IMR-90 (cell line): ENCODE results near the gene GJA8. TPM values are rescaled to one million over a fixed set of nuclear protein-coding genes. Genes with fewer than 3 reads are reported as not detected.

Experiments used
- ATAC-seq: fragments of 200-7000 bp; cut with Tn5 transposase; 2 replicates; pipeline ENCODE4 v1.9.1; 2020; ENCODE audit warnings: low read depth, mild to moderate bottlenecking, moderate library complexity
- BruUV-seq: library from RNA; stranded (reverse); fragments of 400-500 nt; replicated peaks from 2 replicates; lab custom pipeline; 2021; lab: Mats Ljungman, UMichigan
- CTCF ChIA-PET: fragments of 300-600 bp; formaldehyde crosslinking; extraction: SDS; loops from one replicate; lab custom pipeline; 2021; ENCODE audit warnings: antibody characterized with exemption; lab: Yijun Ruan, JAX
- POLR2A ChIA-PET: fragments of 300-600 bp; sonication (Branson Sonifier 250); formaldehyde crosslinking; loops from one replicate; lab custom pipeline; 2022; ENCODE audit warnings: antibody characterized with exemption; ENCODE audit not compliant: unreplicated experiment; lab: Charles Lee
- DNase-seq: peaks from one replicate; pipeline ENCODE4 v3.0.0; 2013
- H2AFZ ChIP-seq: replicated peaks from 2 replicates; pipeline ENCODE3; 2013; ENCODE audit warnings: low read length, mild to moderate bottlenecking; ENCODE audit not compliant: poor library complexity
- H2AK5ac ChIP-seq: 2 replicates; pipeline ENCODE4 v1.6.1; 2013; ENCODE audit warnings: low read depth, low read length, inconsistent platforms
- H2AK9ac ChIP-seq: replicated peaks from 2 replicates; pipeline ENCODE3; 2013; ENCODE audit warnings: mild to moderate bottlenecking, low read depth, low read length, moderate library complexity; ENCODE audit not compliant: poor library complexity
- H2BK120ac ChIP-seq: 2 replicates; pipeline ENCODE4 v1.6.1; 2013; ENCODE audit warnings: low read depth, low read length, inconsistent platforms
- H2BK15ac ChIP-seq: 3 replicates; pipeline ENCODE4 v1.6.1; 2013; ENCODE audit warnings: low read depth, low read length, inconsistent platforms
- H2BK20ac ChIP-seq: 2 replicates; pipeline ENCODE4 v1.6.1; 2013; ENCODE audit warnings: low read depth, mild to moderate bottlenecking, inconsistent platforms, low read length, moderate library complexity
- H2BK5ac ChIP-seq: 2 replicates; pipeline ENCODE4 v1.6.1; 2013; ENCODE audit warnings: mild to moderate bottlenecking, low read depth, low read length, inconsistent platforms; ENCODE audit not compliant: poor library complexity, severe bottlenecking
- H3K14ac ChIP-seq: replicated peaks from 2 replicates; pipeline ENCODE4 v1.6.1; 2013; ENCODE audit warnings: low read depth, low read length, inconsistent platforms
- H3K18ac ChIP-seq: 2 replicates; pipeline ENCODE4 v1.6.1; 2013; ENCODE audit warnings: low read depth, low read length, control low read depth
- H3K23ac ChIP-seq: 2 replicates; pipeline ENCODE4 v1.6.1; 2013; ENCODE audit warnings: low read depth, low read length, inconsistent platforms
- H3K27ac ChIP-seq: 2 replicates; pipeline ENCODE4 v1.5.1; 2013; ENCODE audit warnings: mild to moderate bottlenecking, control low read depth, low read length; ENCODE audit not compliant: insufficient read depth
- H3K27me3 ChIP-seq: 2 replicates; pipeline ENCODE4 v1.6.1; 2013; ENCODE audit warnings: low read length; ENCODE audit not compliant: control insufficient read depth, insufficient read depth
- H3K36me3 ChIP-seq: 2 replicates; pipeline ENCODE4 v1.6.1; 2013; ENCODE audit warnings: low read length, mixed read lengths; ENCODE audit not compliant: control insufficient read depth, insufficient read depth
- H3K4ac ChIP-seq: 2 replicates; pipeline ENCODE4 v1.6.1; 2013; ENCODE audit warnings: low read depth, low read length, inconsistent platforms
- H3K4me1 ChIP-seq: 2 replicates; pipeline ENCODE4 v1.6.1; 2013; ENCODE audit warnings: low read length, mixed read lengths; ENCODE audit not compliant: control insufficient read depth, insufficient read depth
- H3K4me2 ChIP-seq: 2 replicates; pipeline ENCODE4 v1.6.1; 2013; ENCODE audit warnings: low read depth, mild to moderate bottlenecking, control low read depth, low read length, moderate library complexity
- H3K4me3 ChIP-seq: 2 replicates; pipeline ENCODE4 v1.5.1; 2013; ENCODE audit warnings: low read depth, mild to moderate bottlenecking, control low read depth, low read length, moderate library complexity; ENCODE audit not compliant: insufficient read depth
- H3K56ac ChIP-seq: 2 replicates; pipeline ENCODE4 v1.6.1; 2013; ENCODE audit warnings: low read length, inconsistent platforms; ENCODE audit not compliant: insufficient read depth; ENCODE audit errors: extremely low read depth
- H3K79me1 ChIP-seq, 2 experiments: 2 replicates each; pipeline ENCODE4 v1.6.1; 2013; ENCODE audit warnings: low read length in 2 of 2, inconsistent platforms in 1 of 2, low read depth in 1 of 2
- H3K9ac ChIP-seq: 2 replicates; pipeline ENCODE4 v1.6.1; 2013; ENCODE audit warnings: low read depth, low read length, control low read depth
- H3K9me1 ChIP-seq: 2 replicates; pipeline ENCODE4 v1.6.1; 2013; ENCODE audit warnings: low read length, inconsistent platforms; ENCODE audit not compliant: insufficient read depth
- H3K9me3 ChIP-seq: 2 replicates; pipeline ENCODE4 v1.6.1; 2013; ENCODE audit warnings: low read length; ENCODE audit not compliant: control insufficient read depth, insufficient read depth
- H4K20me1 ChIP-seq: 2 replicates; pipeline ENCODE4 v1.6.1; 2013; ENCODE audit warnings: low read length, inconsistent platforms; ENCODE audit not compliant: insufficient read depth
- H4K5ac ChIP-seq: 2 replicates; pipeline ENCODE4 v1.6.1; 2013; ENCODE audit warnings: mild to moderate bottlenecking, low read depth, low read length, control low read depth
- H4K8ac ChIP-seq, 2 experiments: 2 replicates each; pipeline ENCODE4 v1.6.1; 2013; ENCODE audit warnings: low read depth in 2 of 2, low read length in 2 of 2, control low read depth in 1 of 2, inconsistent platforms in 1 of 2
- H4K91ac ChIP-seq: 2 replicates; pipeline ENCODE4 v1.6.1; 2013; ENCODE audit warnings: low read depth, low read length, inconsistent platforms; ENCODE audit not compliant: insufficient read depth
- CHD1 ChIP-seq: IDR thresholded peaks from 2 replicates; pipeline ENCODE4 v1.6.1; 2012; ENCODE audit warnings: low read depth, low read length, improper control_type of control experiment
- FOS ChIP-seq: fragments of 150-350 bp; IDR thresholded peaks from 2 replicates; pipeline ENCODE4 v1.6.1; 2016; ENCODE audit warnings: low read depth, low read length
- MAFK ChIP-seq: IDR thresholded peaks from 2 replicates; pipeline ENCODE4 v1.6.1; 2012; ENCODE audit warnings: low read depth, low read length, improper control_type of control experiment
- MXI1 ChIP-seq: IDR thresholded peaks from 2 replicates; pipeline ENCODE4 v1.6.1; 2012; ENCODE audit warnings: low read depth, mild to moderate bottlenecking, low read length, moderate library complexity, borderline replicate concordance
- POLR2A ChIP-seq: IDR thresholded peaks from 2 replicates; pipeline ENCODE4 v1.6.1; 2012; ENCODE audit warnings: mild to moderate bottlenecking, low read depth, low read length
- RAD21 ChIP-seq: IDR thresholded peaks from 2 replicates; pipeline ENCODE4 v1.6.1; 2012; ENCODE audit warnings: low read length, improper control_type of control experiment
- SMC3 ChIP-seq: fragments of 150-350 bp; IDR thresholded peaks from 2 replicates; pipeline ENCODE4 v1.6.1; 2016; ENCODE audit warnings: low read depth, mild to moderate bottlenecking, antibody characterized with exemption, low read length, moderate library complexity
- dilution Hi-C: fragments of 300-500 bp; cut with HindIII; formaldehyde crosslinking; loops from one replicate; pipeline ENCODE4 v1.14.3; 2018; ENCODE audit warnings: low sequenced_read_pairs; ENCODE audit not compliant: unreplicated experiment
- in situ Hi-C: fragments of 300-500 bp; cut with MboI; formaldehyde crosslinking; loops from 3 replicates; pipeline ENCODE4 v1.14.3; 2019; ENCODE audit warnings: low sequenced_read_pairs, inconsistent platforms, mixed read lengths
- intact Hi-C: fragments of 100-400 bp; cut with micrococcal nuclease; formaldehyde crosslinking; loops from 2 replicates; pipeline ENCODE4 v1.10.0; 2022
- polyA plus RNA-seq, 3 experiments: library from polyadenylated mRNA; depleted of rRNA; stranded (reverse); fragments of >200 nt; gene quantifications; 2 replicates each; pipeline ENCODE4 v1.2.3, GENCODE V29; 2012; ENCODE audit warnings: low replicate concordance in 1 of 3
- total RNA-seq: library from RNA; depleted of rRNA; stranded (reverse); fragments of >200 nt; gene quantifications from 2 replicates; pipeline ENCODE4 v1.2.3, GENCODE V29; 2012

The GJA8 gene
- total and polyA plus RNA-seq, 2 of the 4 experiments (the other 2 are of a cell fraction): not detected

DNA sequence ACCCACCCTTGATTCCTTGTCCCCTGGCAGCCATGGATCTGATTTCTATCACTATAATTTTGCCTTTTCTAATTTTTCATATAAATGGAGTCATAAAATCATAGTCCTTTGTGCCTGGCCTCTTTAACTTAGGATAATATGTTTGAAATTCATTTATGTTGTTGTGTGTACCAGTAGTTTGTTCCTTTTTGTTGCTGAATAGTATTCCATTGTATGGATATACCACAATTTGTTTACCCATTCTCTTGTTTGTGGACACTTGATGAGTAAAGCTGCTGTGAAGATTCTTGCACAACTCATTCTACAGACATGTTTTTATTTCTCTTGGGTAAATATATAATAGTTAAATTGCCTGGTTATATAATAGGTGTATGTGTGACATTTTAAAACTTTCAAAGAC is 22.7 kb upstream of the GJA8 start:
- H2BK20ac ChIP-seq: no peak overlapping the region
- no peak overlapping the region for H3K9ac ChIP-seq
- no peak overlapping the region for H4K91ac ChIP-seq
- no peaks in the 10 kb centered on the region for H3K36me3 ChIP-seq
- H3K56ac ChIP-seq: no peak overlapping the region
- no peak overlapping the region for H3K4ac ChIP-seq
- no peak for DNase-seq
- H3K27ac ChIP-seq: no peak overlapping the region
- H2BK5ac ChIP-seq: no peak overlapping the region
- no peak overlapping the region for H3K23ac ChIP-seq
- intact Hi-C loops (no loop called here), in situ Hi-C loops (loop anchor here (25.0 kb wide), 1 partner anchor 393 kb away; no protein-coding TSS in a partner anchor), dilution Hi-C loops (no loop called here)
- no peak overlapping the region for H4K5ac ChIP-seq
- no peak overlapping the region for H3K4me2 ChIP-seq
- ATAC-seq: no peak
- H3K9me1 ChIP-seq: no peaks in the 10 kb centered on the region
- no peaks in the 10 kb centered on the region for H3K4me1 ChIP-seq
- no peak overlapping the region for H3K14ac ChIP-seq
- no peak overlapping the region for H4K8ac ChIP-seq
- no peak overlapping the region for H2BK15ac ChIP-seq
- H3K4me3 ChIP-seq: no peak overlapping the region
- H3K27me3 ChIP-seq: no peaks in the 10 kb centered on the region
- no peak overlapping the region for H3K18ac ChIP-seq
- no peak overlapping the region for H2BK120ac ChIP-seq
- no peaks in the 10 kb centered on the region for H3K79me1 ChIP-seq
- ChIA-PET CTCF (no interaction called here), POLR2A (no interaction called here)
- no TSS peak for BruUV-seq
- H4K20me1 ChIP-seq: no peaks in the 10 kb centered on the region
- H2AFZ ChIP-seq: no peak overlapping the region
- H3K9me3 ChIP-seq: no peaks in the 10 kb centered on the region
- no peak overlapping the region for H2AK9ac ChIP-seq
- no peak for TF ChIP-seq MAFK
- TF ChIP-seq FOS: no peak
- TF ChIP-seq CHD1: no peak
- no peak for TF ChIP-seq POLR2A
- TF ChIP-seq SMC3: no peak
- no peak for TF ChIP-seq MXI1
- TF ChIP-seq RAD21: no peak
- H2AK5ac ChIP-seq: no peak overlapping the region
